ENCODE results near the gene HIC1. TPM values are rescaled to one million over a fixed set of nuclear protein-coding genes. Genes with fewer than 3 reads are reported as not detected.
A peak's percentile ranks its signal among the peaks of the same experiment; 100 is the strongest.

HIC1 gene
- polyA plus RNA-seq, 1 of the 3 experiments (the other 2 are of a cell fraction) = 6.4 TPM

- TF ChIP-seq TEAD4 (IDR thresholded peaks at IDR 0.05; ENCODE audit: borderline replicate concordance, insufficient read depth) (0 out of 2 replicates have a peak, but pooled peaks have one; percentile 11), GABPA (IDR thresholded peaks at IDR 0.05; ENCODE audit: low read depth) (no peak), CHD2 (IDR thresholded peaks at IDR 0.05; ENCODE audit: low read length, partially characterized antibody) (no peak), YY1 (IDR thresholded peaks at IDR 0.05; ENCODE audit: low read depth) (no peak), EP300 (IDR thresholded peaks at IDR 0.05; ENCODE audit: borderline replicate concordance in 1 of 2, low read depth in 1 of 2, low read length in 1 of 2) (no peak; a peak in 1 of 4 replicates), RXRA (IDR thresholded peaks at IDR 0.05; ENCODE audit: borderline replicate concordance, low read depth) (no peak; the same call in 1 of the 2 replicates), TAF1 (IDR thresholded peaks at IDR 0.05; ENCODE audit: borderline replicate concordance, low read depth, low read length) (no peak)
- TF ChIP-seq, protein P1, sequence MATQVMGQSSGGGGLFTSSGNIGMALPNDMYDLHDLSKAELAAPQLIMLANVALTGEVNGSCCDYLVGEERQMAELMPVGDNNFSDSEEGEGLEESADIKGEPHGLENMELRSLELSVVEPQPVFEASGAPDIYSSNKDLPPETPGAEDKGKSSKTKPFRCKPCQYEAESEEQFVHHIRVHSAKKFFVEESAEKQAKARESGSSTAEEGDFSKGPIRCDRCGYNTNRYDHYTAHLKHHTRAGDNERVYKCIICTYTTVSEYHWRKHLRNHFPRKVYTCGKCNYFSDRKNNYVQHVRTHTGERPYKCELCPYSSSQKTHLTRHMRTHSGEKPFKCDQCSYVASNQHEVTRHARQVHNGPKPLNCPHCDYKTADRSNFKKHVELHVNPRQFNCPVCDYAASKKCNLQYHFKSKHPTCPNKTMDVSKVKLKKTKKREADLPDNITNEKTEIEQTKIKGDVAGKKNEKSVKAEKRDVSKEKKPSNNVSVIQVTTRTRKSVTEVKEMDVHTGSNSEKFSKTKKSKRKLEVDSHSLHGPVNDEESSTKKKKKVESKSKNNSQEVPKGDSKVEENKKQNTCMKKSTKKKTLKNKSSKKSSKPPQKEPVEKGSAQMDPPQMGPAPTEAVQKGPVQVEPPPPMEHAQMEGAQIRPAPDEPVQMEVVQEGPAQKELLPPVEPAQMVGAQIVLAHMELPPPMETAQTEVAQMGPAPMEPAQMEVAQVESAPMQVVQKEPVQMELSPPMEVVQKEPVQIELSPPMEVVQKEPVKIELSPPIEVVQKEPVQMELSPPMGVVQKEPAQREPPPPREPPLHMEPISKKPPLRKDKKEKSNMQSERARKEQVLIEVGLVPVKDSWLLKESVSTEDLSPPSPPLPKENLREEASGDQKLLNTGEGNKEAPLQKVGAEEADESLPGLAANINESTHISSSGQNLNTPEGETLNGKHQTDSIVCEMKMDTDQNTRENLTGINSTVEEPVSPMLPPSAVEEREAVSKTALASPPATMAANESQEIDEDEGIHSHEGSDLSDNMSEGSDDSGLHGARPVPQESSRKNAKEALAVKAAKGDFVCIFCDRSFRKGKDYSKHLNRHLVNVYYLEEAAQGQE (IDR thresholded peaks at IDR 0.05; ENCODE audit: low read depth, low read length) = peak; percentile 39; the same call in 1 of the 2 replicates
- TF ChIP-seq, protein P2, sequence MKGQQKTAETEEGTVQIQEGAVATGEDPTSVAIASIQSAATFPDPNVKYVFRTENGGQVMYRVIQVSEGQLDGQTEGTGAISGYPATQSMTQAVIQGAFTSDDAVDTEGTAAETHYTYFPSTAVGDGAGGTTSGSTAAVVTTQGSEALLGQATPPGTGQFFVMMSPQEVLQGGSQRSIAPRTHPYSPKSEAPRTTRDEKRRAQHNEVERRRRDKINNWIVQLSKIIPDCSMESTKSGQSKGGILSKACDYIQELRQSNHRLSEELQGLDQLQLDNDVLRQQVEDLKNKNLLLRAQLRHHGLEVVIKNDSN (IDR thresholded peaks at IDR 0.05; ENCODE audit: borderline replicate concordance, low read depth) = no peak
- TF ChIP-seq, protein P3, sequence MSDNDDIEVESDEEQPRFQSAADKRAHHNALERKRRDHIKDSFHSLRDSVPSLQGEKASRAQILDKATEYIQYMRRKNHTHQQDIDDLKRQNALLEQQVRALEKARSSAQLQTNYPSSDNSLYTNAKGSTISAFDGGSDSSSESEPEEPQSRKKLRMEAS (IDR thresholded peaks at IDR 0.05; ENCODE audit: low read depth) = peak; percentile 43; the same call in 1 of the 2 replicates
These were observed at the start of gene HIC1 (continued) for GRCh38 chr17:2054512-2055291.

DNA sequence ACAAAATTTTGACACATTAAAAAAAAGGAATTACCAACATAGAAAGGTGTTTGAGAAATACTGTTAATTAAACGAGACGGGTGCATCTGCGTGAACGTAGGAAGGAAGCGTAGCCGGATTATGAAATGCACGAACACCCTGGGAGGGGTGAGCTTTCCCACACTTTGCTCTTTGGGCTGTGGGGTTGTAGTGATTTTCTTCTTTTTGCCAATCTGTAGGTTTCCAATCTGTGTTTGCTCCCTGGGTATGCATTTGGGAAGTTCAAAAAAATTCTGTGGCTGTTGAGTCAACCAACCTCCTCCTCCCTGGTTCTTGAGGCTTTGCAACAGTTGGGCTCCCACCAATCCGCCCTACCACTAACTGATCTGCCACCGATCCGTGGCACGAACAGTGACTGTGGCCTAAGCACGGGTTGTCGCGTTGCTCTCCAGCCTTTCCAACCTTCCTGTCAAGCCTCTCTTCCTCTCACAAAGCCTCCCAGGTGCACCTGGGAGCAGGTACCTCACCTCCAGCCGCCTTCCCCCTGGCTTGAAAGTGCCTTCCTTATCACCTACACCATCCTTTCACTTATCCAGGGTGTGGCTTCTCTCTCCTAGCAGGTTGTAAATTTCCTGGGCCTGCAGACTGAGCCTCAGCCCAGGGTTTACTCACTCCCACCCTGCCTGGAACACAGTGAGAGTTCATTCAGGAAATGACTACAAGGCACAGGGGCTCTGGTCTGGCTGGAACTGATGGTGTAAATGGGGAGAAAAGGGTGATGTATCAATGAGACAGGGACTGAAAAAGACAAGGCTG, 46.4 kb upstream of the HIC1 start:
- no peaks in the 10 kb centered on the region for H3K9me3 ChIP-seq
- no peak overlapping the region for H3K4me2 ChIP-seq
- H4K20me1 ChIP-seq (ENCODE audit: insufficient read depth) = no peaks in the 10 kb centered on the region
- no peaks in the 10 kb centered on the region for H3F3A ChIP-seq (replicated peaks; ENCODE audit: insufficient read depth)
- no peak overlapping the region for H2AFZ ChIP-seq (ENCODE audit: low read depth)
- no peaks in the 10 kb centered on the region for H3K27me3 ChIP-seq (ENCODE audit: insufficient read depth)
- H3K79me2 ChIP-seq (ENCODE audit: insufficient read depth) = no peaks in the 10 kb centered on the region
- H3K9ac ChIP-seq = no peak overlapping the region
- no peaks in the 10 kb centered on the region for H3K36me3 ChIP-seq (replicated peaks in 1 of 2; ENCODE audit: control insufficient read depth in 1 of 2, insufficient read depth in 2 of 2, low read length in 1 of 2)
- POLR2A ChIA-PET = no interaction called here
- H3K4me1 ChIP-seq (ENCODE audit: control insufficient read depth in 1 of 2, insufficient read depth in 2 of 2, low read depth in 1 of 2, low read length in 1 of 2) = peaks cover 0 to 7% of the 10 kb centered on the region in 2 experiments; a peak in 1 of 4 replicates
- no peak overlapping the region for H3K4me3 ChIP-seq (ENCODE audit: low read depth in 2 of 2, low read length in 1 of 2)
- CTCF ChIA-PET = no interaction called here
- no peak for DNase-seq
- 89% methylated on average over 15 of the region's 15 CpGs for WGBS (ENCODE audit: low lambda C conversion rate)
- no peak overlapping the region for H3K27ac ChIP-seq (ENCODE audit: low read depth in 2 of 2, low read length in 1 of 2)
- no peaks in the 10 kb centered on the region for H3K9me2 ChIP-seq
- TF ChIP-seq, protein P4, sequence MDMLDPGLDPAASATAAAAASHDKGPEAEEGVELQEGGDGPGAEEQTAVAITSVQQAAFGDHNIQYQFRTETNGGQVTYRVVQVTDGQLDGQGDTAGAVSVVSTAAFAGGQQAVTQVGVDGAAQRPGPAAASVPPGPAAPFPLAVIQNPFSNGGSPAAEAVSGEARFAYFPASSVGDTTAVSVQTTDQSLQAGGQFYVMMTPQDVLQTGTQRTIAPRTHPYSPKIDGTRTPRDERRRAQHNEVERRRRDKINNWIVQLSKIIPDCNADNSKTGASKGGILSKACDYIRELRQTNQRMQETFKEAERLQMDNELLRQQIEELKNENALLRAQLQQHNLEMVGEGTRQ (IDR thresholded peaks at IDR 0.05; ENCODE audit: borderline replicate concordance, low read depth, low read length) = no peak
- no peak for TF ChIP-seq RCOR1 (IDR thresholded peaks at IDR 0.05; ENCODE audit: low read length)
- TF ChIP-seq, protein P1 (IDR thresholded peaks at IDR 0.05; ENCODE audit: low read depth, low read length) = no peak
- TF ChIP-seq CHD2 (IDR thresholded peaks at IDR 0.05; ENCODE audit: low read length, partially characterized antibody) = no peak
- TF ChIP-seq GABPA (IDR thresholded peaks at IDR 0.05; ENCODE audit: low read depth) = no peak
- TF ChIP-seq NFIC (IDR thresholded peaks at IDR 0.05; ENCODE audit: borderline replicate concordance) = no peak
- no peak for TF ChIP-seq MXI1 (IDR thresholded peaks at IDR 0.05; ENCODE audit: low read depth, low read length)
- TF ChIP-seq, protein P2 (IDR thresholded peaks at IDR 0.05; ENCODE audit: borderline replicate concordance, low read depth) = no peak
- TF ChIP-seq GATA2 (CRISPR knock-in tag; IDR thresholded peaks at IDR 0.05) = no peak
- no peak for TF ChIP-seq FOXJ3 (CRISPR knock-in tag; IDR thresholded peaks at IDR 0.05)
- TF ChIP-seq JUND (IDR thresholded peaks at IDR 0.05) = no peak

Measured in SK-N-SH (cell line).